Subcutaneous abdominal adipose tissue (tissue), 5 donors: ENCODE results near the gene FDXACB1.

ENCODE experiments used
- H3K27ac ChIP-seq: one replicate; pipeline ENCODE4 v1.7.0; 2013; ENCODE audit warnings: low read depth, mild to moderate bottlenecking, inconsistent platforms, low read length, moderate library complexity
- H3K27me3 ChIP-seq, 5 donors: one replicate each; pipeline ENCODE4 v1.7.0; 2013; ENCODE audit warnings: low read length in 5 of 5, inconsistent platforms in 1 of 5; ENCODE audit not compliant: control insufficient read depth in 5 of 5, insufficient read depth in 4 of 5
- H3K36me3 ChIP-seq, 5 donors: one replicate each; pipeline ENCODE4 v1.7.0; 2013; ENCODE audit warnings: low read length in 5 of 5; ENCODE audit not compliant: control insufficient read depth in 5 of 5, insufficient read depth in 5 of 5
- H3K4me1 ChIP-seq, 5 donors: one replicate each; pipeline ENCODE4 v1.7.0; 2013; ENCODE audit warnings: low read length in 5 of 5, mild to moderate bottlenecking in 3 of 5, moderate library complexity in 1 of 5; ENCODE audit not compliant: control insufficient read depth in 5 of 5, insufficient read depth in 5 of 5
- H3K4me3 ChIP-seq, 5 donors: one replicate each; pipeline ENCODE4 v1.7.0; 2013; ENCODE audit warnings: low read length in 5 of 5, low read depth in 1 of 5
- H3K9ac ChIP-seq, 5 donors: one replicate each; pipeline ENCODE4 v1.7.0; 2013; ENCODE audit warnings: low read length in 5 of 5, mild to moderate bottlenecking in 4 of 5, moderate library complexity in 3 of 5
- H3K9me3 ChIP-seq, 5 donors: one replicate each; pipeline ENCODE4 v1.7.0; 2013; ENCODE audit warnings: low read length in 5 of 5; ENCODE audit not compliant: control insufficient read depth in 5 of 5
- donor health status: healthy.
- donor health status: healthy.
- donor health status: healthy.
- donor health status: healthy.
- donor health status: healthy.

The FDXACB1 gene

DNA sequence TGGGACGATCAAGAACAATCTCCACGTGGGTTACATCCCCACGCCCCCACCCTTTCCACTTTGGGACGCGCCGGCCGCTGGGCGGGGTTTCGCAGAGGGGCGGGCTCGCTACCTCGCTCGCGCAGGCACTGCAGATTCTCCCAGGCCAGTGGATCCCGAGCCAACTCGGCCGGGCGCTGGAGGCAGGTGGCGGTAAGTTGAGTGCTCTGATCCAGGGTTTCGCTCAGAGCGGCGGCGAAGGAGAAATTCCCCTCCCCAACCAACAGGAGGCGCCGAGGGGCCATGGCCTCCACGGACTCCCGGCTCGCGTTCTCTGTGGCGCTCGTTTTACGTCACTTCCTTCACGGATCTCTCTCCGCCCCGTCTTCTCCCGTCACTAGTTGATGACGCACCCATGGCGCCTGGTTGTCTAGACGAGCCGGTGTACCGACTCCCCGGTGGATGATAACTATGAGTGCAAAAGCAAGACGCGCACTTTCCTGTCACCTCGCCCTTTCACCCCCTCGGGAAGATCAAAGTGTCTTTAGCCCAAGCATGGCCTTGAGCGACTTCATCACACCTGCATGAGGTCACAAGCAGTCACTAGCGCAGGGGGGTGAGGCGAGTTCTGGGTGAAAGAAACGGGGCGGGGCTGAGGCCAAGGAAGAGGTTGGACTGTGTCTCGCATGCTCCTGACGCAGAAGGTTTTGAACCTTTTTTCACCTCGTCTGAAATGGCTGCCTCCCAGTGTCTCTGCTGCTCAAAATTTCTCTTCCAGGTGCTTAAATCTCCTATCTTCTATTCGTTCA, at the start of gene FDXACB1, which contains the start of gene CFAP68:
Gene FDXACB1, minus strand, starts transcription at position 317 of the 788 bp plus-strand sequence. Its CDS starts 33 bp downstream, at position 284.
Gene CFAP68, plus strand, starts transcription at position 693 of the 788 bp plus-strand sequence. Its CDS starts 20 bp downstream, at position 713.
- Histone ChIP-seq H3K27me3 (no peaks in the 10 kb centered on the region), H3K27ac (peak within 1 kb of the TSS; percentile 94), H3K4me1 (peaks cover 3 to 15% (median 14%) of the 10 kb centered on the region in 5 donors), H3K36me3 (peaks cover 2 to 16% (median 10%) of the 10 kb centered on the region in 5 donors), H3K9ac (peak within 1 kb of the TSS; percentile 66 to 85 (median 74)), H3K9me3 (no peaks in the 10 kb centered on the region), H3K4me3 (peak within 1 kb of the TSS; percentile 77 to 97 (median 82))

- H3K9me3 ChIP-seq: no peaks in the 10 kb centered on the region
- H3K27me3 ChIP-seq: no peaks in the 10 kb centered on the region
- peak overlapping the region in 4 of 5 donors; percentile 44 to 76 (median 69) for H3K9ac ChIP-seq
- no peaks in the 10 kb centered on the region for H3K36me3 ChIP-seq
- H3K27ac ChIP-seq: peak overlapping the region; percentile 94
- peak overlapping the region; percentile 65 to 81 (median 71) for H3K4me3 ChIP-seq
- peaks cover 8 to 51% (median 41%) of the 10 kb centered on the region in 5 donors for H3K4me1 ChIP-seq
These were observed 47.8 kb upstream of the FDXACB1 start for GRCh38 chr11:111926505-111927391.

DNA sequence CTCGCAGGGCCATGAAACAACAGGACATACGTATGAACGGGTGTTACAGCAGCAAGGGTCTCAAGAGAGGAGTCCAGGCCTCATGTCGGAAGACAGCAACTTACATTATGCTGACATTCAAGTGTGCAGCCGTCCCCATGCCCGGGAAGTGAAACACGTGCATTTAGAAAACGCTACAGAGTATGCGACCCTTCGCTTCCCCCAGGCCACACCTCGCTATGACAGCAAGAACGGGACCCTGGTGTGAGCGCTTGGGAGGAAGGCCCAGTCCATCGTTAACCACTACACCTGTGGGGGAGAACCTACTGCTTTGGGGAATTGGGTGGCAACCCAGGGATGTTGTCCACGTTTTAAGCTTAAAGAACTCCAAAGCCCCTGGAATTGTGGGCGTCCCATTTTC, 47.0 kb upstream of the FDXACB1 start:
- H3K27me3 ChIP-seq: no peaks in the 10 kb centered on the region
- H3K27ac ChIP-seq: peak overlapping the region; percentile 94
- H3K9me3 ChIP-seq: no peaks in the 10 kb centered on the region
- no peaks in the 10 kb centered on the region for H3K36me3 ChIP-seq
- peaks cover 8 to 51% (median 41%) of the 10 kb centered on the region in 5 donors for H3K4me1 ChIP-seq
- H3K4me3 ChIP-seq: peak overlapping the region in 4 of 5 donors; percentile 65 to 73 (median 69)
- peak overlapping the region in 1 of 5 donors; percentile 44 for H3K9ac ChIP-seq

- Histone ChIP-seq H3K4me1 (peaks cover 8 to 52% (median 42%) of the 10 kb centered on the region in 5 donors), H3K9me3 (no peaks in the 10 kb centered on the region), H3K36me3 (no peaks in the 10 kb centered on the region), H3K9ac (peak overlapping the region; percentile 49 to 87 (median 64)), H3K27ac (peak overlapping the region; percentile 94), H3K4me3 (peak overlapping the region in 1 of 5 donors; percentile 21), H3K27me3 (no peaks in the 10 kb centered on the region)
These were observed 45.0 kb upstream of the FDXACB1 start for GRCh38 chr11:111923951-111924350.

GRCh38 chr11:111923351-111923788, 44.4 kb upstream of the FDXACB1 start:
- H3K36me3 ChIP-seq: no peaks in the 10 kb centered on the region
- peak overlapping the region in 4 of 5 donors; percentile 1 to 43 (median 30) for H3K4me3 ChIP-seq
- H3K9me3 ChIP-seq: no peaks in the 10 kb centered on the region
- peak overlapping the region; percentile 94 for H3K27ac ChIP-seq
- no peaks in the 10 kb centered on the region for H3K27me3 ChIP-seq
- peaks cover 8 to 57% (median 47%) of the 10 kb centered on the region in 5 donors for H3K4me1 ChIP-seq
- H3K9ac ChIP-seq: peak overlapping the region; percentile 49 to 87 (median 64)

GRCh38 chr11:111922803-111923202, 43.8 kb upstream of the FDXACB1 start:
- H3K9ac ChIP-seq: peak overlapping the region in 2 of 5 donors; percentile 64 to 86
- no peaks in the 10 kb centered on the region for H3K36me3 ChIP-seq
- H3K9me3 ChIP-seq: no peaks in the 10 kb centered on the region
- no peaks in the 10 kb centered on the region for H3K27me3 ChIP-seq
- peaks cover 8 to 57% (median 47%) of the 10 kb centered on the region in 5 donors for H3K4me1 ChIP-seq
- H3K4me3 ChIP-seq: peak overlapping the region in 2 of 5 donors; percentile 39 to 43
- peak overlapping the region; percentile 94 for H3K27ac ChIP-seq

- Histone ChIP-seq H3K9ac (peak overlapping the region in 1 of 5 donors; percentile 4), H3K4me3 (no peak overlapping the region), H3K27ac (peak overlapping the region; percentile 94), H3K36me3 (no peaks in the 10 kb centered on the region), H3K9me3 (no peaks in the 10 kb centered on the region), H3K27me3 (no peaks in the 10 kb centered on the region), H3K4me1 (peaks cover 7 to 53% (median 43%) of the 10 kb centered on the region in 5 donors)
These were observed 42.7 kb upstream of the FDXACB1 start for GRCh38 chr11:111921541-111922230.

DNA sequence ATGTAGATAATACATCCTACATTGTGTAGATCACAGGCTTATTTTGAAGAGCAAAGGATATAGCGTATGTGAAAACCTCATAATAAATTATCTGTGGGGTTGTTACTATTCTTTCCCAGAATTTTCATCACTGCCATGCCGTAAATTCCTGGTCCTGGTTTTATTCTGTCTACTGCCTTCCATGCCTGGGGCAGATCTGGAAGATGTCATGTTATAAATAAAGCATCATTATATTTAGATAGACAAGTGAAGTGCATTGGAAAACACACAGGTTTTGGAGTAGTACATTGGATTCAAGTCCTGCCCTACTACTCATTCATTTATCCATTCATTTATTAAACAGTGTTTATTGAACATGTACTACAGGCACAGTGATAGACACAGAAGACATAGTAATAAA, 41.9 kb upstream of the FDXACB1 start:
- Histone ChIP-seq H3K9ac (no peak overlapping the region), H3K27ac (peak overlapping the region; percentile 94), H3K4me1 (peaks cover 3 to 45% (median 37%) of the 10 kb centered on the region in 5 donors), H3K36me3 (no peaks in the 10 kb centered on the region), H3K9me3 (no peaks in the 10 kb centered on the region), H3K27me3 (no peaks in the 10 kb centered on the region), H3K4me3 (no peak overlapping the region)
